IPS DF 6.9 (cell line): ENCODE results near the gene UBXN6.

Experiments
- DNase-seq: peaks from one replicate; pipeline ENCODE4 v3.0.0-alpha.2; 2013; ENCODE audit warnings: low read depth, low spot score
- H3K27ac ChIP-seq: one replicate; pipeline ENCODE4 v1.5.1; 2013; ENCODE audit warnings: low read length, control low read depth
- H3K27me3 ChIP-seq: 2 replicates; pipeline ENCODE4 v1.6.1; 2013; ENCODE audit warnings: mild to moderate bottlenecking, low read length; ENCODE audit not compliant: control insufficient read depth, insufficient read depth
- H3K36me3 ChIP-seq: 2 replicates; pipeline ENCODE4 v1.6.1; 2013; ENCODE audit warnings: low read length; ENCODE audit not compliant: control insufficient read depth, insufficient read depth
- H3K4me1 ChIP-seq: 2 replicates; pipeline ENCODE4 v1.6.1; 2013; ENCODE audit warnings: low read length; ENCODE audit not compliant: control insufficient read depth, insufficient read depth
- H3K4me3 ChIP-seq: 2 replicates; pipeline ENCODE4 v1.5.1; 2013; ENCODE audit warnings: mild to moderate bottlenecking, low read length
- H3K9me3 ChIP-seq: 2 replicates; pipeline ENCODE4 v1.6.1; 2013; ENCODE audit warnings: low read length, inconsistent platforms; ENCODE audit not compliant: control insufficient read depth, insufficient read depth
- WGBS: extraction: QIAGEN DNeasy Blood & Tissue Kit; methylation state at CpG from one replicate; pipeline ENCODE4 v1.1.7; 2013; ENCODE audit warnings: mixed read lengths, missing lambda C conversion rate; ENCODE audit not compliant: insufficient read length, insufficient coverage; 5-methylcytosine and 5-hydroxymethylcytosine counted together

UBXN6 gene

GRCh38 chr19:4403005-4403761 is 54.4 kb downstream of the UBXN6 start:
- H3K27me3 ChIP-seq: no peaks in the 10 kb centered on the region
- H3K9me3 ChIP-seq: no peaks in the 10 kb centered on the region
- no peak overlapping the region for H3K27ac ChIP-seq
- no peaks in the 10 kb centered on the region for H3K36me3 ChIP-seq
- no peak for DNase-seq
- H3K4me3 ChIP-seq: peak overlapping the region; percentile 88
- H3K4me1 ChIP-seq: no peaks in the 10 kb centered on the region; the same call in 1 of the 2 replicates
- no CpG with 5 or more reads among the region's 32 CpGs for WGBS

GRCh38 chr19:4402171-4403004 is 55.2 kb downstream of the UBXN6 start, which contains the start of gene CHAF1A:
CHAF1A (plus strand) TSS chr19:4402640; CDS start chr19:4402763, 123 bp downstream.
- no peaks in the 10 kb centered on the region for H3K27me3 ChIP-seq
- peak; percentile 100 for DNase-seq
- H3K9me3 ChIP-seq: no peaks in the 10 kb centered on the region
- no CpG with 5 or more reads among the region's 84 CpGs for WGBS
- no peaks in the 10 kb centered on the region; the same call in 1 of the 2 replicates for H3K4me1 ChIP-seq
- H3K36me3 ChIP-seq: no peaks in the 10 kb centered on the region
- H3K27ac ChIP-seq: no peak within 1 kb of the TSS
- peak within 1 kb of the TSS; percentile 88 for H3K4me3 ChIP-seq

DNA sequence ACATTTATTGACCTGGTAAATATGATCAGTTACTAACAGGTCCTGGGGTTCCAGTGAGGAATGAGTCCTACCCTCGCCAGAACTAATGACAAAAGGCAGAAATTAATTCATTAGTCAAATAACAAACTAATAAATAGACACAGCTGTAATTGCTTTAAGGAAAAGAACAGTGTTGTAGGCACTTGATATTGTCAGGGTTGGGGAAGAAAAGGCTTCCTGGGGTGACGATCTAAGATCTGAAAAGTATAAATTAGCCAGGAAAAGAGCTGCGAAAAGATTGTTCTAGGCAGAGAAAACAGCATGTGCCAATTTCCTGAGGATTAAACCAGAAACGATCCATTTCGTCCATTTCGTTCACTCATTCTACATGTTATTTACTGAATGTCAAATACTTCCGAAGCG is 55.8 kb downstream of the UBXN6 start:
- Histone ChIP-seq H3K4me3 (no peak overlapping the region; the same call in 1 of the 2 replicates), H3K9me3 (no peaks in the 10 kb centered on the region), H3K27me3 (no peaks in the 10 kb centered on the region), H3K27ac (no peak overlapping the region), H3K36me3 (no peaks in the 10 kb centered on the region), H3K4me1 (no peaks in the 10 kb centered on the region; the same call in 1 of the 2 replicates)
- DNase-seq: no peak
- whole genome bisulfite sequencing: no CpG with 5 or more reads among the region's 8 CpGs

DNA sequence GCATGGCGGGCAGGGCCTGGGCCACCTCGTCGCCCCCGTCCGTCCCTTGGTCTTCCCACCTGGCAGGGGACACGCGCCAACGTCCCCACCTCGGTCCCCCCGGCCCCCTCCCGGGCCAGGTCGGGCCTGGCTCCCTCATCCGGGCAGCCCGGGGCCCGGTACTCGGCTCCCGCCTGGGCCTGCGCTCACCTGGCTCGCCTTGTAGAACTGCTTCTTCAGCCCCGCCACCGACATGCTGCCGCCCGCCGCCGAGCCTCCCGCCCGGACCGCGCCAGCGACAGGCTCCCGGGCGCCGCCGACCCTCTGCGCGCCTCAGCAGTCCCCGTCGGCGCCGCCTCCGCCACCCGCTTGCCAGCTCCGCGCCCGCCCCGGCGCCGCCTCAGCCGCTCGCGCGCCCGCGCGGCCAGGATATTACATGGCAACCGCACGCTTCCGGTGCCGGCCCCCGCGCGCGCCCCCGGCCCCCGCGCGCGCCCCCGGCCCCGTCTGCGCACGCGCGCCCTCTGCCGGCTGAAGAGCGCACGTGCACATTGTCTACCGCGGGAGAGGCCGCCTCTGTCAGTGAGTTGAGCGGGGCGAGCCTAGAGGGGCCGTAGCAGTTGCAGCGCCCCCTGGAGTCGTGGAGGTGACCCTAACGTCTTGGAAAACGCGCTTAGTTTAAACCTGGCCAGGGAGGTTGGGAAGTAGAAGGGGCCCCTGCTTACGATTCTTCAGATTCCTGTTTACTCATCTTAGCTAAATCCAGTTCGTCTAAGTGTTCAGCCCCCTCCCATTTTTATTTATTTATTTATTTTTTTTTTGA is 57.3 kb downstream of the UBXN6 start, which contains the start of gene SH3GL1:
SH3GL1 (minus strand) TSS at position 413 of the 802 bp plus-strand sequence; CDS start at position 234, 179 bp downstream.
- DNase-seq: no peak
- H3K27ac ChIP-seq: no peak within 1 kb of the TSS
- no peaks in the 10 kb centered on the region; the same call in 1 of the 2 replicates for H3K36me3 ChIP-seq
- peak within 1 kb of the TSS; percentile 73 for H3K4me3 ChIP-seq
- H3K27me3 ChIP-seq: no peaks in the 10 kb centered on the region
- H3K9me3 ChIP-seq: no peaks in the 10 kb centered on the region
- H3K4me1 ChIP-seq: no peaks in the 10 kb centered on the region; the same call in 1 of the 2 replicates
- WGBS: no CpG with 5 or more reads among the region's 90 CpGs

- Histone ChIP-seq H3K27ac (no peak overlapping the region), H3K36me3 (no peaks in the 10 kb centered on the region; the same call in 1 of the 2 replicates)
- DNase-seq: no peak
Measured at GRCh38 chr19:4399812-4400134, 57.8 kb downstream of the UBXN6 start.

GRCh38 chr19:4396949-4397783 is 60.4 kb downstream of the UBXN6 start:
- no peaks in the 10 kb centered on the region for H3K27me3 ChIP-seq
- DNase-seq: no peak
- no CpG with 5 or more reads among the region's 15 CpGs for WGBS
- H3K36me3 ChIP-seq: no peaks in the 10 kb centered on the region; the same call in 1 of the 2 replicates
- H3K27ac ChIP-seq: no peak overlapping the region
- H3K9me3 ChIP-seq: no peaks in the 10 kb centered on the region
- no peak overlapping the region for H3K4me3 ChIP-seq
- no peaks in the 10 kb centered on the region; the same call in 1 of the 2 replicates for H3K4me1 ChIP-seq

More at GRCh38 chr19:4399812-4400134, 57.8 kb downstream of the UBXN6 start:
- peak overlapping the region; percentile 73 for H3K4me3 ChIP-seq
- no peaks in the 10 kb centered on the region; the same call in 1 of the 2 replicates for H3K4me1 ChIP-seq
- no peaks in the 10 kb centered on the region for H3K9me3 ChIP-seq
- H3K27me3 ChIP-seq: no peaks in the 10 kb centered on the region
- WGBS: no CpG with 5 or more reads among the region's 12 CpGs
